ENCODE measurements around the gene CCDC154.
"Not testable (repeated sequence)": the region's sequence is repeated elsewhere in the genome, so short reads cannot be mapped to it uniquely, and the experiment has no call there.

GRCh38 chr16:1469141-1469540, 24.8 kb upstream of the CCDC154 start:
- TF ChIP-seq CTCF (optimal IDR thresholded peaks at IDR 0.05 in 1 of 3, IDR thresholded peaks at IDR 0.05 in 1 of 3, conservative IDR thresholded peaks at IDR 0.05 in 1 of 3; ENCODE audit: extremely low read depth in 1 of 3, insufficient read depth in 2 of 3, low read length in 3 of 3); EZH2 (IDR thresholded peaks at IDR 0.05; ENCODE audit: low read length): not testable (repeated sequence)
